ENCODE data around the gene COL4A2.

The COL4A2 gene

DNA sequence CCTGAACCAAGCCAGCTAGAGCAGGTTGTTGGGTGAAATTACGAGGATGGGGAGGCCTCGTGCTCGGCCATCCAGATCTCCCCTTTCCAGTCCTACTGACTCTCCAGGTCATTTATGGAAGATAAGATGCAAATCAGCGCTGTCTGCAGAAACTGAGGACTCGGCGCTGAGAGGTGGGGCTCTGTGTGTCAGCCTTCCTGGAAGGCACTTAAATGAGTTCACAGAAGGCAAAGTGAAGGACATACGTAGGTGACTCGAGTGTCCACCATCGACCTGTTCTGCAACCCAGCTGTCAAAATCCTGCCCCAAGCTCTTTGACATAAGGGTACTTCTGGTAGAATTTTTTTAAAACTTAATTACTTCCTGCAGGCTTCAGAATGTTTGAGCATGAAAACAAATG, 168.0 kb downstream of the COL4A2 start:
- H3K4me3 ChIP-seq, result no peak overlapping the region
- TF ChIP-seq, protein P1, sequence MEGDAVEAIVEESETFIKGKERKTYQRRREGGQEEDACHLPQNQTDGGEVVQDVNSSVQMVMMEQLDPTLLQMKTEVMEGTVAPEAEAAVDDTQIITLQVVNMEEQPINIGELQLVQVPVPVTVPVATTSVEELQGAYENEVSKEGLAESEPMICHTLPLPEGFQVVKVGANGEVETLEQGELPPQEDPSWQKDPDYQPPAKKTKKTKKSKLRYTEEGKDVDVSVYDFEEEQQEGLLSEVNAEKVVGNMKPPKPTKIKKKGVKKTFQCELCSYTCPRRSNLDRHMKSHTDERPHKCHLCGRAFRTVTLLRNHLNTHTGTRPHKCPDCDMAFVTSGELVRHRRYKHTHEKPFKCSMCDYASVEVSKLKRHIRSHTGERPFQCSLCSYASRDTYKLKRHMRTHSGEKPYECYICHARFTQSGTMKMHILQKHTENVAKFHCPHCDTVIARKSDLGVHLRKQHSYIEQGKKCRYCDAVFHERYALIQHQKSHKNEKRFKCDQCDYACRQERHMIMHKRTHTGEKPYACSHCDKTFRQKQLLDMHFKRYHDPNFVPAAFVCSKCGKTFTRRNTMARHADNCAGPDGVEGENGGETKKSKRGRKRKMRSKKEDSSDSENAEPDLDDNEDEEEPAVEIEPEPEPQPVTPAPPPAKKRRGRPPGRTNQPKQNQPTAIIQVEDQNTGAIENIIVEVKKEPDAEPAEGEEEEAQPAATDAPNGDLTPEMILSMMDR (IDR thresholded peaks at IDR 0.05), result no peak
- no peak overlapping the region for H3K27ac ChIP-seq
- DNase-seq (ENCODE audit: low spot score), result no peak

DNA sequence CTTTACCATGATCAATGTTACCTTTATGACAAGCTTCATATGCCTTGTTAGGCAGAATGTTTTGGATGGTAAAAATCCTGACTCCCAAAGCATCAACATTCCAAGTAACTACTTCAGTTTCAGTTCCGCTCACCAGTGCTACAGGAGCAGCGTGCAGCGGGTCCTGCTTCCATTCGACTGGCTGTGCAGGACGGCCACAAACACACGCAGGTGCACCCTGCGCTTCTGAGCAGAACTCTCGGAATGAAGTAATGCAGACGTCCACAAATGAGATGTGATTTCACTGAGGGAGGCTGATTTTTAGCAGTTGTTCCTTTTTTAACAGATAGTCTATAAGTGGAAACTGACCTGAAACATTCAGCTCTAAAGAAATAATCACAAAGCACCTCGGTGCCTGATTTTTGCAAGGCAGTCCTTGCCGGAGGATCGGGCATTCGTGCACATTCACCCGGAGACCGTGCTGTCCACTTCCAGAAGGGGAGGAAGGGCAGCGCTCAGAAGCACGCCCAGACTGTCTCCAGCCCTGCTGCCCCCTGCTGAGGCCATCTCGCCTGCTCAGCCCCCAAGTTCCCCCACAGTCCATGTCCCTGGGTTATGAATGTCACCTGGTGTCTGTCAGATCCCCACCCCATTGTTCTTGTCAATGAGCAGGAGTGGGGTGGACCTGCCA, 168.6 kb downstream of the COL4A2 start:
- no peak overlapping the region for H3K4me3 ChIP-seq
- TF ChIP-seq, protein P1 (IDR thresholded peaks at IDR 0.05), result no peak
- no peak for DNase-seq (ENCODE audit: low spot score)
- H3K27ac ChIP-seq, result peak overlapping the region in 1 of 2 donors; percentile 4

- TF ChIP-seq, protein P1 (IDR thresholded peaks at IDR 0.05), result no peak
- H3K27ac ChIP-seq, result peak overlapping the region in 1 of 2 donors; percentile 4
- H3K4me3 ChIP-seq, result no peak overlapping the region
- DNase-seq (ENCODE audit: low spot score), result no peak
Measured at GRCh38 chr13:110476220-110476617, 169.1 kb downstream of the COL4A2 start.

DNA sequence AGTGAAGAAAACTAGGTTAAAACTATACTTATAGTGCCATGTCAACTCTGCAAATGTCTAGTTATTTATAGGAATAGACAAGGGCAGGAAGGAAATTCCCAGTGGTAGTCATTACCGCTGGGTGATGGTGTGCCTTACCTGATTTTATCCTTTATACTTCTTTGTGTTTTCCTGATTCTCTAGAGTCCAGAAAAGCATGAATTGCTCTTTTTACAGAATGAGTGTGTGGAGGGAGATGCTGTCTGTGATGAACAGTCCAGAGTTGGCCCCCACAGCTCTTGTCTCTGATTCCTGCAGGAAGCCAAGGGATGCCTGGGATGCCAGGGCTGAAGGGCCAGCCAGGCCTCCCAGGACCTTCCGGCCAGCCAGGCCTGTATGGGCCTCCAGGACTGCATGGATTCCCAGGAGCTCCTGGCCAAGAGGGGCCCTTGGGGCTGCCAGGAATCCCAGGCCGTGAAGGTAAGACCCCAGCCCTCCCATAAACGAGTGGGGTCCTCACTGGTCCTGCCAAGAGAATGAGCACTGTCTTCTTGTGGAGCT, 170.7 kb downstream of the COL4A2 start:
- H3K27ac ChIP-seq, result peak overlapping the region; percentile 73 to 78
- no peak for DNase-seq (ENCODE audit: low spot score)
- H3K4me3 ChIP-seq, result no peak overlapping the region
- TF ChIP-seq, protein P1 (IDR thresholded peaks at IDR 0.05), result no peak

DNA sequence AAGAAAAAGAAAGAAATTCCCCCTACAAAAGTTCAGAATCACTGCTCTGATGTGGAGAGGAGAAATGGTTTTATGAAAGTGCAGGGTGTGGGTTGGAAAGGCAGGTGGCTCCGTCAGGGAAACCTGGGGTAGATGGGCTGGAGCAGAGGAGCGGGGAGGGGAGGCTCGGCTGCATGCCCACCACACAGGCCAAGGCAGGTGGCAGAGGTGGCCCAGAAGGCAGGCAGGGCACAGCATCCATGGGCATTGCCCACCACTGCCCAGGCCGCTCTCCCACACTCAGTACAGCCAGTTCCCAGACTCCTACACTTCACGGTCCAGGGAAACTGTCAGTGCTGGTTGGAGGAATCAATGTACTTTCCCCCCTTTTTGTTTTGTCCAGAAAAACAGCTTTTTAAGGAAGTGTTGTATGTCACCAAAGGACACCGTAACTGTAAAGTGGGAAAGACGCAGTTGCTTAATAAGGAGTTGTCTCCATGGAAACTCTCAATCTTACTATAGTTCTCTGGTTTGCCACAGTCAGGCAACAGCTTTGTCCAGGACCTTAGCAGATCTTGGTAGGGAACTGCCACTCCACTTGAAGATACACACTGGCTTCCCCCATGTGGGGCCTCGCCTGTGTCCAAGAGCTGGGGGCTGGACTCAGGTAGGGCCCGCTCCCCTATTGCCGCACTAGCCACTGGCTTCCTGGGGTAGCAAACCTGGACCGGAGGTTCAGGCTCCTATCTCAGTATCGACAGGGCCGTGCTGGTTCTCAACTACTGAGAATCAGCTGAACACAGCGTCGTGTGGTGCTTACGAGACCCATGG, 171.5 kb downstream of the COL4A2 start:
- no peak for DNase-seq (ENCODE audit: low spot score)
- H3K4me3 ChIP-seq, result no peak overlapping the region
- peak overlapping the region; percentile 73 to 78 for H3K27ac ChIP-seq
- TF ChIP-seq, protein P1 (IDR thresholded peaks at IDR 0.05), result no peak

DNA sequence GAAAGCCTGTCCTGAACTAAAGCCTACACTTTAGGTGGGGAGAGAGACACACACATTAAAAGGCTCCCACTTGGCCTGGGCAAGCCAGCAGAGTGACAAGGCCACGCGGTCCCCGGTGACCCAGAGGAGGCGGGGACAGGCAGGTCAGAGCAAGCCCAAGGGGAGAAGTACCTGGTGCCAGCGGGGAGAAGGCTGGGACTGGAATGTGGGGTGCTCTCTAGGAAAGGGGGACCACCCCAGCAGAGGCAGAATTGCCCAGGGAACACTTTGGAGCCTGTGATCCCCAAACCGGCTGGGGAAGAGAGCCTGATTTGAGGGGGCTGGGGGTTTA, 172.1 kb downstream of the COL4A2 start:
- TF ChIP-seq, protein P1 (IDR thresholded peaks at IDR 0.05), result no peak
- Histone ChIP-seq H3K4me3 (no peak overlapping the region), H3K27ac (peak overlapping the region; percentile 73 to 78)
- DNase-seq (ENCODE audit: low spot score), result no peak

Data from coronary artery (tissue), 2 donors.